ENCODE data around the gene KIAA2012.
"Not testable (repeated sequence)": the region's sequence is repeated elsewhere in the genome, so short reads cannot be mapped to it uniquely, and the experiment has no call there.

DNA sequence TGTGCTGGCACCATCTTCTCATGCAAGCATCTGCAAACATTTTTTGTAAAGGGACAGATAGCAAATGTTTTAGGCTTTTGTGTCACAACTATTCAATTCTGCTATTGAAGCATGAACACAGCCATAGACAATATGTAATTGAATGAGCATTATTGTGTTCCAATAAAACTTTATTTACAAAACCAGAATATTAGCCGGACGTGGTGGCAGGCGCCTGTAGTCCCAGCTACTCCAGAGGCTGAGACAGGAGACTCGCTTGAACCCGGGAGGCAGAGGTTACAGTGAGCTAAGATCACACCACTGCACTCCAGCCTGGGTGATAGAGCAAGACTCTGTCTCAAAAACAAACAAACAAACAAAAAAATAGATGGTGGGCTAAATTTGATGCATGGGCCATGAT is 174.7 kb downstream of the KIAA2012 start:
- not testable (repeated sequence) for TF ChIP-seq CTCF (IDR thresholded peaks at IDR 0.05; ENCODE audit: low read length); EZH2 (optimal IDR thresholded peaks at IDR 0.05; ENCODE audit: low read depth, low read length); EZH2phosphoT487 (IDR thresholded peaks at IDR 0.05; ENCODE audit: low read length)
